MG63 (cell line): ENCODE results near the gene TOGARAM1. TPM values are rescaled to one million over a fixed set of nuclear protein-coding genes. Genes with fewer than 3 reads are reported as not detected.

Experiments used
- DNase-seq: peaks from one replicate; pipeline ENCODE4 v3.0.0-alpha.2; 2020
- H3K27me3 ChIP-seq: fragments of 250-450 bp; sonication (Bioruptor Pico); 2 replicates; pipeline ENCODE4 v1.5.1; 2020; ENCODE audit warnings: mild to moderate bottlenecking, moderate library complexity
- H3K36me3 ChIP-seq: fragments of 250-450 bp; sonication (Bioruptor Pico); 2 replicates; pipeline ENCODE4 v1.5.1; 2020; ENCODE audit warnings: mild to moderate bottlenecking, moderate library complexity
- H3K4me3 ChIP-seq: fragments of 250-450 bp; sonication (Bioruptor Pico); 2 replicates; pipeline ENCODE4 v1.5.1; 2020; ENCODE audit warnings: mild to moderate bottlenecking, moderate library complexity
- H3K9me3 ChIP-seq: fragments of 250-450 bp; sonication (Bioruptor Pico); 2 replicates; pipeline ENCODE4 v1.5.1; 2020; ENCODE audit warnings: mild to moderate bottlenecking, moderate library complexity
- total RNA-seq: library from RNA; depleted of rRNA; stranded (reverse); fragments of >200 nt; shearing (Covaris generic); gene quantifications from 2 replicates; pipeline ENCODE4 v1.2.3, GENCODE V29; 2014; ENCODE audit warnings: low replicate concordance; rRNA removed

Gene TOGARAM1
- total RNA-seq: 1.2 and 3.4 TPM in 2 replicates

- Histone ChIP-seq H3K27me3 (no peaks in the 10 kb centered on the region), H3K36me3 (no peaks in the 10 kb centered on the region), H3K4me3 (peak within 1 kb of the TSS; percentile 86), H3K9me3 (no peaks in the 10 kb centered on the region)
- peak; percentile 95 for DNase-seq
Observed at GRCh38 chr14:44961554-44962333, at the start of gene TOGARAM1, which contains the start of gene KLHL28. TSS of gene TOGARAM1 (plus strand) at chr14:44962190. CDS start at chr14:44962422, 232 bp downstream. TSS of gene KLHL28 (minus strand) at chr14:44961947. CDS start at chr14:44945928, 16,019 bp downstream.

- Histone ChIP-seq H3K9me3 (no peaks in the 10 kb centered on the region), H3K4me3 (no peak overlapping the region), H3K36me3 (no peaks in the 10 kb centered on the region), H3K27me3 (no peaks in the 10 kb centered on the region)
- no peak for DNase-seq
Observed at GRCh38 chr14:44914849-44915248, 47.1 kb upstream of the TOGARAM1 start.

GRCh38 chr14:44928793-44929192 is 33.2 kb upstream of the TOGARAM1 start:
- no peaks in the 10 kb centered on the region for H3K9me3 ChIP-seq
- H3K36me3 ChIP-seq: no peaks in the 10 kb centered on the region
- no peak overlapping the region for H3K4me3 ChIP-seq
- DNase-seq: no peak
- H3K27me3 ChIP-seq: no peaks in the 10 kb centered on the region

- Histone ChIP-seq H3K4me3 (no peak overlapping the region), H3K36me3 (peaks cover 3% of the 10 kb centered on the region), H3K27me3 (no peaks in the 10 kb centered on the region), H3K9me3 (no peaks in the 10 kb centered on the region)
- DNase-seq: no peak
Observed at GRCh38 chr14:44935155-44935554, 26.8 kb upstream of the TOGARAM1 start.

DNA sequence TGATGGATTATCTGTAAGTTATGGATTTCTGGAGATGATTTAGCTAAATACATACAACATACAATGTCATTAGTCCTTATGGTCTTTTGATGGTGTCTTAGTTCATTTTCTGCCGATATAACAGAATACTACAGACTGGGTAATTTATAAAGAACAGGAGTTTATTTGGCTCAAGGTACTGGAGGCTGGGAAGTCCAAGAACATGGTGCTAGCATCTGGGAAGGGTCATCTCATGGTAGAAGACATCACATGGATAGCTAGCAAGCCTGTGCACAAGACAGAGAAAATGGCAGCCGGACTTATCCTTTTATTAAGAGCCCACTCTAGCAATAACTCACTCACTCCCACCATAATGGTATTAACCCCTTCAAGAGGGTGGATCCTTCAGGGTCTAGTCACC is 24.4 kb upstream of the TOGARAM1 start:
- Histone ChIP-seq H3K4me3 (no peak overlapping the region), H3K36me3 (peaks cover 8% of the 10 kb centered on the region), H3K9me3 (no peaks in the 10 kb centered on the region), H3K27me3 (no peaks in the 10 kb centered on the region)
- no peak for DNase-seq

GRCh38 chr14:44940211-44940610 is 21.8 kb upstream of the TOGARAM1 start:
- Histone ChIP-seq H3K9me3 (no peaks in the 10 kb centered on the region), H3K27me3 (no peaks in the 10 kb centered on the region), H3K4me3 (no peak overlapping the region), H3K36me3 (peaks cover 13% of the 10 kb centered on the region)
- no peak for DNase-seq

DNA sequence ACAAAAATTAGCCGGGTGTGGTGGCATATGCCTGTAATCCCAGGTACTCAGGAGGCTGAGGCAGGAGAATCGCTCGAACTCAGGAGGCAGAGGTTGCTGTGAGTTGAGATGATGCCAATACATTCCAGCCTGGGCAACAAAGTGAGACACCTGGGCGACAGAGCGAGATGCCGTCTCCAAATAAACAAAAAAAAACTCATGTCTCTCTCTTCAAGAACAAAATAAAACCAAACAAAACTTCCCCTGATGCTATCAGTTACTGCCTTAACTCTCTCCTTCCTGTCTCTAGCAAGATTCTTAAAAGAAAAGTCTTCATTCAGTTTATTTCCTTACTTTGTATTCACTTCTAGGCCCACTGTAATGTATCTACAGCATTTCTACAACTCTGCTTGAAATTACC is 21.0 kb upstream of the TOGARAM1 start:
- H3K4me3 ChIP-seq: no peak overlapping the region
- peaks cover 13% of the 10 kb centered on the region for H3K36me3 ChIP-seq
- DNase-seq: no peak
- no peaks in the 10 kb centered on the region for H3K27me3 ChIP-seq
- no peaks in the 10 kb centered on the region for H3K9me3 ChIP-seq

DNA sequence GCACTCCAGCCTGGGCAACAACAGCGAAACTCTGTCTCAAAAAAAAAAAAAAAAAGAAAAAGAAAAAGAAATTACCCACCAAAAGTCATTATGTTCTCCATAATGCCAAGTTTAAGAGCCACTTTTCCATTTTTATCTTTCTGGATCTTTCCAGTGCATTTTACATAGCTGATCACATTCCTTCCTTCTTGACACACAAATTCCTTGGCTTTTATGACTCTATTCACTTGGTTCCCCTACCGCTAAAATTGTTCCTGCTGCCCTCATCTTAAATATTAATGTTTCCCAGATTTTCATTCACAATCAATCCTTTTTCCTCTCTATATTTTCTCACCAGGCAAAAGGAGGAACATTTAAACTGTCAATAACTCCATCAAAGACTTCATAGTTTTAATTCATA is 20.4 kb upstream of the TOGARAM1 start:
- no peak for DNase-seq
- Histone ChIP-seq H3K9me3 (no peaks in the 10 kb centered on the region), H3K36me3 (peaks cover 13% of the 10 kb centered on the region), H3K4me3 (no peak overlapping the region), H3K27me3 (no peaks in the 10 kb centered on the region)

GRCh38 chr14:44942436-44942835 is 19.6 kb upstream of the TOGARAM1 start:
- Histone ChIP-seq H3K4me3 (no peak overlapping the region), H3K36me3 (peaks cover 19% of the 10 kb centered on the region), H3K27me3 (no peaks in the 10 kb centered on the region), H3K9me3 (no peaks in the 10 kb centered on the region; the same call in 1 of the 2 replicates)
- DNase-seq: no peak

DNA sequence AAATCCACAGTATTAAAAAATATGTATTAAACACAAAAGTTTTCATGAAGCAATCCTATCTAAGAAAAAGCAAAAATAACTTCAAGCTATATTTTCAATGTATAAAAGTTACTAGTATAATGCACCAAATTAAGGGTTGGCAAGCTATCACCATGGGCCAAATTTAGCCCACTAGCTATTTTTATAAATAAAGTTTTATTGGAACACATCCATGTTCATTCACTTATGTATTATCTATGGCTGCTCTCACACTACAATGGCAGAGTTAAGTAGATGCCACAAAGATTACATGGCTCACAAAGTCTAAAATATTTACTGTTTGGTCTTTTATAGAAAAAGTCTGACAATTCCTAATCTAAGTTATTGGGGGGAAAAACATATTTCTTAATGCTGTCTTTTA is 17.9 kb upstream of the TOGARAM1 start:
- no peak overlapping the region for H3K4me3 ChIP-seq
- no peak for DNase-seq
- no peaks in the 10 kb centered on the region for H3K27me3 ChIP-seq
- no peaks in the 10 kb centered on the region; the same call in 1 of the 2 replicates for H3K9me3 ChIP-seq
- H3K36me3 ChIP-seq: peaks cover 23% of the 10 kb centered on the region

GRCh38 chr14:44945264-44945663 is 16.7 kb upstream of the TOGARAM1 start:
- Histone ChIP-seq H3K4me3 (no peak overlapping the region), H3K36me3 (peaks cover 19% of the 10 kb centered on the region), H3K9me3 (no peaks in the 10 kb centered on the region; the same call in 1 of the 2 replicates), H3K27me3 (no peaks in the 10 kb centered on the region)
- DNase-seq: peak; percentile 31

DNA sequence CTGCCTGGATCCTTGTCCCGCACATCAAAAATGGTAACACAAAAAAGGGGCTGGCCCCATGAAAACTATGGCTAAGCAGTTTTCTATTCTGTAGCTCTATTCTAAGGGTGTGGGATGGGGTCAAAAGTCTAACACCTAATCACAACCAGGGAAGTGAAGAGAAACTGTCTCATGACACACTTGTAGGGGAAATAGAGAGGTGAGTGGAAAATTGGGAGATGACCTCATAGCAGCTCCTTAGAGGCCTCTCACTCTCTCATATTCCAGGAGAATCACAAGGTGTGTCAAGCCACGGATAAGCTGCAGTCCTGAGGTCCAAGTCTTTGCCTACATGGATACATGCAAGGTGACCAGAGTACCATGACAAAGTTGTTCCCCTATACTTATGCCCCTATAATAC is 10.9 kb upstream of the TOGARAM1 start:
- Histone ChIP-seq H3K4me3 (no peak overlapping the region), H3K9me3 (no peaks in the 10 kb centered on the region; the same call in 1 of the 2 replicates), H3K27me3 (no peaks in the 10 kb centered on the region), H3K36me3 (peaks cover 10% of the 10 kb centered on the region)
- no peak for DNase-seq

DNA sequence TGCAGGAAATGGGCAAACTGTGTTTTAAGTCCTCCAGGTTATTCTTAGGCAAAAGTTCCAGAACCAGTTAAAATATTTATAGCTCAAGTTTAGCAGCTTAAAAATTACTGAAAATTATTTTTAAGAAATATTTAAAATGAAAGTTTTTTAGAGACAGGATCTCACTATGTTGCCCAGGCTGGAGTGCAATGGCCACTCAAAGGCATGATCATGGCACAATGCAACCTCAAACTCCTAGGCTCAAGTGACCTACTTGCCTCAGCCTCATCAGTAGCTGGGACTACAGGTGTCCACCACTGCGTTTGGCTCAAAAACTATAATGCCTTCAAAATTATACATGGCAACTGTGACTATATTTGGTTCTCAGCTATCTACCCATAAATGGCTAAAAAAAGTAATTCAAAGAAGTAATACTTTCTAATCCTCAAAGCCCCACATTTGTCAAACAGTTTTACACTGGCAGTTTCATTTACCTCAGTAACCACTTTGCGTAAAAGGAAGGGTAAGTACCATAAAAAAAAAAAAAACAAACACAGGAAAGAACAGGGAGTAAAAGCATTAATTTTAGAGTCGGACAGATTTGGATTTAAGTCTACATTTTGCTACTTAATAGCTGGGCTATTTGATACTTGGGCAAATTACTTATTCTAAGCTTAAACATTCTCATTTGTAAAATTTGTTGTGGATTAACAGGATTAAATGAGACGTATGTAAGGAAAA is 9.4 kb upstream of the TOGARAM1 start:
- Histone ChIP-seq H3K36me3 (peaks cover 3% of the 10 kb centered on the region; the same call in 1 of the 2 replicates), H3K9me3 (no peaks in the 10 kb centered on the region), H3K27me3 (no peaks in the 10 kb centered on the region), H3K4me3 (no peak overlapping the region)
- DNase-seq: no peak

GRCh38 chr14:44954750-44955149 is 7.2 kb upstream of the TOGARAM1 start:
- Histone ChIP-seq H3K27me3 (no peaks in the 10 kb centered on the region), H3K9me3 (no peaks in the 10 kb centered on the region), H3K36me3 (no peaks in the 10 kb centered on the region), H3K4me3 (no peak overlapping the region)
- DNase-seq: no peak

DNA sequence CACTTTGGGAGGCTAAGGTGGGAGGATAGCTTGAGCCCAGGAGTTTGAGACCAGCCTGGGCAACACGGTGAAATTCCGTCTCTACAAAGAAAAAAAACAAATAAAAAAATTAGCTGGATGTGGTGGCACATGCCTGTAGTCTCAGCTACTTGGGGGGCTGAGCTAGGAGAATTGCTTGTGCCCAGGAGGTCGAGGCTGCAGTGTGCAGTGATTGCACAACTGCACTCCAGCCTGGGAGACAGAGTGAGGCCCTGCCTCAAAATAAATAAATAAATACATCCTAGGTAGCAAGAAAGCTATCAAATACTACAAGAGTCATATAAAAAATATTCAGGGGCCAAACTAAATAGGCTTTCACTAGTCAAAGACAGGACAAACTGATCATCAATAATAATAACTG is 6.5 kb upstream of the TOGARAM1 start:
- H3K36me3 ChIP-seq: no peaks in the 10 kb centered on the region

DNA sequence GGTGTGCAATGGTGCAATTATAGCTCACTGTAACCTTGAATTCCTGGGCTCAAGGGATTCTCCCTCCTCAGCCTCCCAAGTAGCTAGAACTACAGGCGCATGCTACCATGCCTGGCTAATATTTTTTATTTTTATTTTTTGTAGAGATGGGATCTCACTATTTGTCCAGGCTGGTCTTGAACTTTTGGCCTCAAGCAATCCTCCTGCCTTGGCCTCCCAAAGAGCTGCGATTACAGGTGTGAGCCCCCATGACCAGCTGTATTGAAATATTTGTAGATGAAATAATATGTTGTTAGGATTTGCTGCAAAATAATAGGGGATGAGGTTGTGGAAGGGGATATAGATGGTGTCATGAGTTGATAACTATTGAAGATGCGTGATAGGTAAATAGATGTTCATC is 5.1 kb upstream of the TOGARAM1 start:
- no peaks in the 10 kb centered on the region for H3K9me3 ChIP-seq
- no peaks in the 10 kb centered on the region for H3K36me3 ChIP-seq
- no peak for DNase-seq
- H3K4me3 ChIP-seq: no peak overlapping the region
- no peaks in the 10 kb centered on the region for H3K27me3 ChIP-seq

More for the DNA sequence above, 6.5 kb upstream of the TOGARAM1 start:
- DNase-seq: no peak
- Histone ChIP-seq H3K4me3 (no peak overlapping the region), H3K27me3 (no peaks in the 10 kb centered on the region), H3K9me3 (no peaks in the 10 kb centered on the region)

- no peaks in the 10 kb centered on the region for H3K9me3 ChIP-seq
- H3K27me3 ChIP-seq: no peaks in the 10 kb centered on the region
- DNase-seq: no peak
- peak overlapping the region; percentile 86 for H3K4me3 ChIP-seq
- H3K36me3 ChIP-seq: no peaks in the 10 kb centered on the region
Observed at GRCh38 chr14:44959538-44959937, 2.5 kb upstream of the TOGARAM1 start.
